ENCODE results near the gene PNPLA6.

PNPLA6 gene

GRCh38 chr19:7597689-7598088 lies 62.2 kb downstream of the PNPLA6 start:
- Histone ChIP-seq H3K36me3 (ENCODE audit: insufficient read depth, low read depth, low read length) (no peaks in the 10 kb centered on the region), H3K27ac (ENCODE audit: low read length) (no peak overlapping the region), H3K4me3 (ENCODE audit: low read length) (no peak overlapping the region), H3K27me3 (ENCODE audit: insufficient read depth, low read length) (peaks cover 26% of the 10 kb centered on the region), H3K9ac (ENCODE audit: low read depth, low read length) (no peak overlapping the region), H3K4me1 (ENCODE audit: insufficient read depth, low read length) (no peaks in the 10 kb centered on the region; the same call in 1 of the 2 replicates), H3K9me3 (ENCODE audit: insufficient read depth, low read depth, low read length) (no peaks in the 10 kb centered on the region)

GRCh38 chr19:7598180-7598579 lies 62.7 kb downstream of the PNPLA6 start:
- Histone ChIP-seq H3K9me3 (ENCODE audit: insufficient read depth, low read depth, low read length) (no peaks in the 10 kb centered on the region), H3K27ac (ENCODE audit: low read length) (no peak overlapping the region), H3K27me3 (ENCODE audit: insufficient read depth, low read length) (peaks cover 26% of the 10 kb centered on the region), H3K4me3 (ENCODE audit: low read length) (no peak overlapping the region), H3K4me1 (ENCODE audit: insufficient read depth, low read length) (no peaks in the 10 kb centered on the region; the same call in 1 of the 2 replicates), H3K36me3 (ENCODE audit: insufficient read depth, low read depth, low read length) (no peaks in the 10 kb centered on the region), H3K9ac (ENCODE audit: low read depth, low read length) (no peak overlapping the region)

- H3K27me3 ChIP-seq (ENCODE audit: insufficient read depth, low read length): peaks cover 16% of the 10 kb centered on the region
- no peak overlapping the region for H3K9ac ChIP-seq (ENCODE audit: low read depth, low read length)
- no peak overlapping the region for H3K27ac ChIP-seq (ENCODE audit: low read length)
- no peaks in the 10 kb centered on the region for H3K9me3 ChIP-seq (ENCODE audit: insufficient read depth, low read depth, low read length)
- H3K4me3 ChIP-seq (ENCODE audit: low read length): no peak overlapping the region
- no peaks in the 10 kb centered on the region for H3K4me1 ChIP-seq (ENCODE audit: insufficient read depth, low read length)
- no peaks in the 10 kb centered on the region for H3K36me3 ChIP-seq (ENCODE audit: insufficient read depth, low read depth, low read length)
Measured at GRCh38 chr19:7600721-7601120, 65.2 kb downstream of the PNPLA6 start.

GRCh38 chr19:7602240-7602934 lies 66.9 kb downstream of the PNPLA6 start:
- no peaks in the 10 kb centered on the region for H3K36me3 ChIP-seq (ENCODE audit: insufficient read depth, low read depth, low read length)
- H3K4me3 ChIP-seq (ENCODE audit: low read length): no peak overlapping the region
- peaks cover 5% of the 10 kb centered on the region for H3K27me3 ChIP-seq (ENCODE audit: insufficient read depth, low read length)
- no peaks in the 10 kb centered on the region for H3K4me1 ChIP-seq (ENCODE audit: insufficient read depth, low read length)
- no peak overlapping the region for H3K27ac ChIP-seq (ENCODE audit: low read length)
- no peaks in the 10 kb centered on the region for H3K9me3 ChIP-seq (ENCODE audit: insufficient read depth, low read depth, low read length)
- no peak overlapping the region for H3K9ac ChIP-seq (ENCODE audit: low read depth, low read length)

- no peak overlapping the region for H3K27ac ChIP-seq (ENCODE audit: low read length)
- H3K36me3 ChIP-seq (ENCODE audit: insufficient read depth, low read depth, low read length): 0 out of 2 replicates have a peak, but pooled peaks cover under 1% of the 10 kb centered on the region
- no peak overlapping the region for H3K4me3 ChIP-seq (ENCODE audit: low read length)
- no peaks in the 10 kb centered on the region for H3K9me3 ChIP-seq (ENCODE audit: insufficient read depth, low read depth, low read length)
- H3K9ac ChIP-seq (ENCODE audit: low read depth, low read length): no peak overlapping the region
- no peaks in the 10 kb centered on the region for H3K27me3 ChIP-seq (ENCODE audit: insufficient read depth, low read length)
- no peaks in the 10 kb centered on the region for H3K4me1 ChIP-seq (ENCODE audit: insufficient read depth, low read length)
Measured at GRCh38 chr19:7602935-7603497, 67.5 kb downstream of the PNPLA6 start.

- no peak overlapping the region for H3K27ac ChIP-seq (ENCODE audit: low read length)
- no peak overlapping the region for H3K4me3 ChIP-seq (ENCODE audit: low read length)
- H3K9me3 ChIP-seq (ENCODE audit: insufficient read depth, low read depth, low read length): no peaks in the 10 kb centered on the region
- H3K36me3 ChIP-seq (ENCODE audit: insufficient read depth, low read depth, low read length): 0 out of 2 replicates have a peak, but pooled peaks cover 7% of the 10 kb centered on the region
- no peaks in the 10 kb centered on the region for H3K4me1 ChIP-seq (ENCODE audit: insufficient read depth, low read length)
- no peaks in the 10 kb centered on the region for H3K27me3 ChIP-seq (ENCODE audit: insufficient read depth, low read length)
- no peak overlapping the region for H3K9ac ChIP-seq (ENCODE audit: low read depth, low read length)
Measured at GRCh38 chr19:7603919-7604318, 68.4 kb downstream of the PNPLA6 start.

- Histone ChIP-seq H3K4me3 (ENCODE audit: low read length) (no peak overlapping the region), H3K36me3 (ENCODE audit: insufficient read depth, low read depth, low read length) (peaks cover 20% of the 10 kb centered on the region; the same call in 1 of the 2 replicates), H3K9me3 (ENCODE audit: insufficient read depth, low read depth, low read length) (no peaks in the 10 kb centered on the region), H3K9ac (ENCODE audit: low read depth, low read length) (no peak overlapping the region), H3K27ac (ENCODE audit: low read length) (no peak overlapping the region), H3K27me3 (ENCODE audit: insufficient read depth, low read length) (no peaks in the 10 kb centered on the region), H3K4me1 (ENCODE audit: insufficient read depth, low read length) (no peaks in the 10 kb centered on the region)
Measured at GRCh38 chr19:7605490-7606222, 70.1 kb downstream of the PNPLA6 start.

GRCh38 chr19:7606289-7606688 lies 70.8 kb downstream of the PNPLA6 start:
- Histone ChIP-seq H3K36me3 (ENCODE audit: insufficient read depth, low read depth, low read length) (peaks cover 20% of the 10 kb centered on the region; the same call in 1 of the 2 replicates), H3K4me3 (ENCODE audit: low read length) (no peak overlapping the region), H3K9ac (ENCODE audit: low read depth, low read length) (no peak overlapping the region), H3K27me3 (ENCODE audit: insufficient read depth, low read length) (no peaks in the 10 kb centered on the region), H3K9me3 (ENCODE audit: insufficient read depth, low read depth, low read length) (no peaks in the 10 kb centered on the region), H3K4me1 (ENCODE audit: insufficient read depth, low read length) (no peaks in the 10 kb centered on the region), H3K27ac (ENCODE audit: low read length) (no peak overlapping the region)

- H3K36me3 ChIP-seq (ENCODE audit: insufficient read depth, low read depth, low read length): peaks cover 20% of the 10 kb centered on the region; the same call in 1 of the 2 replicates
- no peaks in the 10 kb centered on the region for H3K4me1 ChIP-seq (ENCODE audit: insufficient read depth, low read length)
- H3K27me3 ChIP-seq (ENCODE audit: insufficient read depth, low read length): no peaks in the 10 kb centered on the region
- no peak overlapping the region for H3K4me3 ChIP-seq (ENCODE audit: low read length)
- no peaks in the 10 kb centered on the region for H3K9me3 ChIP-seq (ENCODE audit: insufficient read depth, low read depth, low read length)
- H3K9ac ChIP-seq (ENCODE audit: low read depth, low read length): no peak overlapping the region
- H3K27ac ChIP-seq (ENCODE audit: low read length): no peak overlapping the region
Measured at GRCh38 chr19:7607212-7607873, 71.8 kb downstream of the PNPLA6 start.

- H3K4me3 ChIP-seq (ENCODE audit: low read length): no peak overlapping the region
- no peak overlapping the region for H3K9ac ChIP-seq (ENCODE audit: low read depth, low read length)
- H3K9me3 ChIP-seq (ENCODE audit: insufficient read depth, low read depth, low read length): no peaks in the 10 kb centered on the region
- H3K36me3 ChIP-seq (ENCODE audit: insufficient read depth, low read depth, low read length): peaks cover 20% of the 10 kb centered on the region; the same call in 1 of the 2 replicates
- no peaks in the 10 kb centered on the region for H3K27me3 ChIP-seq (ENCODE audit: insufficient read depth, low read length)
- H3K27ac ChIP-seq (ENCODE audit: low read length): no peak overlapping the region
- H3K4me1 ChIP-seq (ENCODE audit: insufficient read depth, low read length): no peaks in the 10 kb centered on the region
Measured at GRCh38 chr19:7607874-7608560, 72.5 kb downstream of the PNPLA6 start.
